BE2C (cell line): ENCODE measurements around the gene CLCN7.

Source experiments
- DNase-seq: peaks from one replicate; pipeline ENCODE4 v3.0.0-alpha.2; 2020
- H3K27me3 ChIP-seq: fragments of 250-450 bp; sonication (Bioruptor Pico); 2 replicates; pipeline ENCODE4 v1.5.1; 2020; ENCODE audit warnings: mild to moderate bottlenecking
- H3K36me3 ChIP-seq: fragments of 250-450 bp; sonication (Bioruptor Pico); 2 replicates; pipeline ENCODE4 v1.5.1; 2020; ENCODE audit warnings: mild to moderate bottlenecking
- H3K4me1 ChIP-seq: fragments of 250-450 bp; sonication (Bioruptor Pico); 2 replicates; pipeline ENCODE4 v1.5.1; 2020
- H3K4me3 ChIP-seq: 2 replicates; pipeline ENCODE4 v1.5.1; 2011; ENCODE audit warnings: low read depth, low read length
- H3K9me3 ChIP-seq: fragments of 250-450 bp; sonication (Bioruptor Pico); 2 replicates; pipeline ENCODE4 v1.5.1; 2020
- TF ChIP-seq, protein P1 (sequence below): IDR thresholded peaks from 2 replicates; pipeline ENCODE4 v1.5.1; 2012; ENCODE audit warnings: mild to moderate bottlenecking, low read depth, low read length

CLCN7 gene

DNA sequence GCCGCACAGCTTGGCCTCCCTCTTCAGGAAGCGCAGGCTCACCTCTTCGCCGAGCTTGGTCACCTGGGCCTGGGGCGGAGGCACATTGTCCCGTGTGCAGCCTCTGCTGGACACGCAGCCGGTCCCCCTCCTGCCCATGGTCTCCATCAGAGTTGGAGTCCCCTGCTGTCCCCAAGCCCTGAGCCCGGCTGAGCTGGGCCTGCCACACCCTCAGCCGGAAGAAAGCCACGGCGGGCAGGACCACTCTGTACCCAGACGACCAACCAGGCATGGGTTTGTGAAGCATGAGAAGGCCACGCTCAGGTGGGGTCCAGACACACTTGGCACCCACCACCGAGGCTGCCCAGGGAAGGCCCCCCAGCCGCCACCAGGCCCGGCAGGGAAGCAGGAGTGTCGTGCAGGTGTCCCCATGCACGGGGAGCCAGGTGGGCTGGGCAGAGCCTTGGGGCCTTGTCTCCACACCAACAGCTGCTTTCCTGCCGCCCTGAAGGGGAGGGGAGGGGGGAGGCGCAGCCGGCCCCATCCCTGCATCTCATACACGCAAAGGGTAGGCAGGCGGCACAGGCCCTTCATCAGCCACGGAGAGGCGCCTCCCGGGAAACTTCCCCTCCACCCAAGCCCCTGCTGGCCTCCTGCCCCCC lies 35.6 kb downstream of the CLCN7 start:
- Histone ChIP-seq H3K36me3 (no peaks in the 10 kb centered on the region), H3K4me3 (no peak overlapping the region), H3K27me3 (no peaks in the 10 kb centered on the region), H3K4me1 (peaks cover 6% of the 10 kb centered on the region; the same call in 1 of the 2 replicates), H3K9me3 (no peaks in the 10 kb centered on the region)
- TF ChIP-seq, protein P1, sequence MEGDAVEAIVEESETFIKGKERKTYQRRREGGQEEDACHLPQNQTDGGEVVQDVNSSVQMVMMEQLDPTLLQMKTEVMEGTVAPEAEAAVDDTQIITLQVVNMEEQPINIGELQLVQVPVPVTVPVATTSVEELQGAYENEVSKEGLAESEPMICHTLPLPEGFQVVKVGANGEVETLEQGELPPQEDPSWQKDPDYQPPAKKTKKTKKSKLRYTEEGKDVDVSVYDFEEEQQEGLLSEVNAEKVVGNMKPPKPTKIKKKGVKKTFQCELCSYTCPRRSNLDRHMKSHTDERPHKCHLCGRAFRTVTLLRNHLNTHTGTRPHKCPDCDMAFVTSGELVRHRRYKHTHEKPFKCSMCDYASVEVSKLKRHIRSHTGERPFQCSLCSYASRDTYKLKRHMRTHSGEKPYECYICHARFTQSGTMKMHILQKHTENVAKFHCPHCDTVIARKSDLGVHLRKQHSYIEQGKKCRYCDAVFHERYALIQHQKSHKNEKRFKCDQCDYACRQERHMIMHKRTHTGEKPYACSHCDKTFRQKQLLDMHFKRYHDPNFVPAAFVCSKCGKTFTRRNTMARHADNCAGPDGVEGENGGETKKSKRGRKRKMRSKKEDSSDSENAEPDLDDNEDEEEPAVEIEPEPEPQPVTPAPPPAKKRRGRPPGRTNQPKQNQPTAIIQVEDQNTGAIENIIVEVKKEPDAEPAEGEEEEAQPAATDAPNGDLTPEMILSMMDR = no peak
- peak; percentile 9 for DNase-seq

- Histone ChIP-seq H3K36me3 (no peaks in the 10 kb centered on the region), H3K9me3 (no peaks in the 10 kb centered on the region), H3K27me3 (no peaks in the 10 kb centered on the region), H3K4me1 (peaks cover 6% of the 10 kb centered on the region; the same call in 1 of the 2 replicates), H3K4me3 (no peak overlapping the region)
- TF ChIP-seq, protein P1 = no peak
- peak; percentile 56 for DNase-seq
These were observed 36.4 kb downstream of the CLCN7 start for GRCh38 chr16:1438229-1439057.

DNA sequence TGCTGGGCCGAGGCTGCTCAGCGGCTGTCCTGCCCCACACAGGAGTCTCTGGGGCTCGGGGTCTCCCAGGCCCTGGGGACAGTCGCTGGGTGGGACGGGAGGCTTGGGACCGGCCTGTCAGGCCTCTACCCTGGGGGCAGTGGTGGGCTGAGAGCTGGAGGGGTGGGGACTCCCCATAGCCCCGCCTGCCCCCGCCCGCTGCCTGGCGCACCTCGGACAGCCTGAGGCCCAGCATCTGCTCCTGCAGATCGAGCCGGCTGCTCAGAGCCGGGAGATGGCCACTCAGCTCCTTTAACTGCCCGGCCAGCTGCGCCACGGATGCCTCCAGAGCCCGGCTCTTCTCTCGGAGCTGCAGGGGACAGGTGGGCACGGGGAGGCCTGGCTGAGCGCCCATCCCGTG lies 37.2 kb downstream of the CLCN7 start:
- H3K36me3 ChIP-seq = no peaks in the 10 kb centered on the region
- H3K4me1 ChIP-seq = peaks cover 6% of the 10 kb centered on the region; the same call in 1 of the 2 replicates
- no peak for DNase-seq
- H3K4me3 ChIP-seq = no peak overlapping the region
- no peaks in the 10 kb centered on the region for H3K27me3 ChIP-seq
- TF ChIP-seq, protein P1 = no peak
- no peaks in the 10 kb centered on the region for H3K9me3 ChIP-seq

- no peak for DNase-seq
- TF ChIP-seq, protein P1 = no peak
- no peaks in the 10 kb centered on the region for H3K36me3 ChIP-seq
- no peak overlapping the region for H3K4me3 ChIP-seq
- H3K27me3 ChIP-seq = no peaks in the 10 kb centered on the region
- peaks cover 6% of the 10 kb centered on the region; the same call in 1 of the 2 replicates for H3K4me1 ChIP-seq
- H3K9me3 ChIP-seq = no peaks in the 10 kb centered on the region
These were observed 38.0 kb downstream of the CLCN7 start for GRCh38 chr16:1436731-1437355.

GRCh38 chr16:1435921-1436697 lies 38.7 kb downstream of the CLCN7 start:
- no peaks in the 10 kb centered on the region for H3K27me3 ChIP-seq
- H3K36me3 ChIP-seq = no peaks in the 10 kb centered on the region
- no peak overlapping the region for H3K4me3 ChIP-seq
- TF ChIP-seq, protein P1 = no peak
- H3K9me3 ChIP-seq = no peaks in the 10 kb centered on the region
- peak; percentile 32 for DNase-seq
- peaks cover 8% of the 10 kb centered on the region for H3K4me1 ChIP-seq
